ENCODE results near the gene HIVEP1.
A peak's percentile ranks its signal among the peaks of the same experiment; 100 is the strongest.

Gene HIVEP1

DNA sequence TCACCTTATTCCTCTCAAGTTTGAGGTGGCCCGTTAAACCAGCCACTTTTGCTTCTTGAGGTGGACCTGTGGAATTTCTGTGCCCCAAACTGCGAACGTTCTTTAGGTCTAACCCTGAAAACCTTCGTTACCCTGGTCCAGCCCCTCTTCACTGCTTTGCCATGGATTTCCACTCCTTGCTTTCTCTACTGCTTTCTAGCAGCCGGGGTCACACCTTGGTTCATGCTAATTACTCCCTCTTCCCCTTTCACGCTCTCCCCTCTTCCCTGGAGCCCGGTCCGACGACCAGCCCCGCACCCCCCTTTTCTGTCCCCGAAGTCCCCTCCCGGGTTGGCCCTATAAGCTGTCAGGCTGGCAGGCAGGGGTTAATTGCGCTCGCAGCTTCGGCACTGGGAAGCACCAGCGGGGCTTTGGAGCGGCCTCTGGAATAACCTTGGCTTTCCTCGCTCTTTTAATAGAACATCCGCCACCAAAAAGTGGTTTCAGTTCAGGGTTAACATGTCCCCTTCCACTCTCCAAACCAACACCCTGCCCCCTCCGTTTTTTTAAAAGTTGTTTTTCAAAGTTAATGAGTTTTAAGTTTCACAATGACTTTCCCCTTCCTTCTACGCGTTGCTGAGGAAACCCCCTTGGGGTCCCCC, 1.4 kb upstream of the HIVEP1 start:
- TF ChIP-seq, protein P1, sequence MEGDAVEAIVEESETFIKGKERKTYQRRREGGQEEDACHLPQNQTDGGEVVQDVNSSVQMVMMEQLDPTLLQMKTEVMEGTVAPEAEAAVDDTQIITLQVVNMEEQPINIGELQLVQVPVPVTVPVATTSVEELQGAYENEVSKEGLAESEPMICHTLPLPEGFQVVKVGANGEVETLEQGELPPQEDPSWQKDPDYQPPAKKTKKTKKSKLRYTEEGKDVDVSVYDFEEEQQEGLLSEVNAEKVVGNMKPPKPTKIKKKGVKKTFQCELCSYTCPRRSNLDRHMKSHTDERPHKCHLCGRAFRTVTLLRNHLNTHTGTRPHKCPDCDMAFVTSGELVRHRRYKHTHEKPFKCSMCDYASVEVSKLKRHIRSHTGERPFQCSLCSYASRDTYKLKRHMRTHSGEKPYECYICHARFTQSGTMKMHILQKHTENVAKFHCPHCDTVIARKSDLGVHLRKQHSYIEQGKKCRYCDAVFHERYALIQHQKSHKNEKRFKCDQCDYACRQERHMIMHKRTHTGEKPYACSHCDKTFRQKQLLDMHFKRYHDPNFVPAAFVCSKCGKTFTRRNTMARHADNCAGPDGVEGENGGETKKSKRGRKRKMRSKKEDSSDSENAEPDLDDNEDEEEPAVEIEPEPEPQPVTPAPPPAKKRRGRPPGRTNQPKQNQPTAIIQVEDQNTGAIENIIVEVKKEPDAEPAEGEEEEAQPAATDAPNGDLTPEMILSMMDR (IDR thresholded peaks at IDR 0.05; ENCODE audit: low read depth, low read length, missing control alignments): no peak
- DNase-seq (ENCODE audit: low read depth): no peak
- H3K4me3 ChIP-seq (ENCODE audit: low read depth, low read length): peak overlapping the region; percentile 68

DNA sequence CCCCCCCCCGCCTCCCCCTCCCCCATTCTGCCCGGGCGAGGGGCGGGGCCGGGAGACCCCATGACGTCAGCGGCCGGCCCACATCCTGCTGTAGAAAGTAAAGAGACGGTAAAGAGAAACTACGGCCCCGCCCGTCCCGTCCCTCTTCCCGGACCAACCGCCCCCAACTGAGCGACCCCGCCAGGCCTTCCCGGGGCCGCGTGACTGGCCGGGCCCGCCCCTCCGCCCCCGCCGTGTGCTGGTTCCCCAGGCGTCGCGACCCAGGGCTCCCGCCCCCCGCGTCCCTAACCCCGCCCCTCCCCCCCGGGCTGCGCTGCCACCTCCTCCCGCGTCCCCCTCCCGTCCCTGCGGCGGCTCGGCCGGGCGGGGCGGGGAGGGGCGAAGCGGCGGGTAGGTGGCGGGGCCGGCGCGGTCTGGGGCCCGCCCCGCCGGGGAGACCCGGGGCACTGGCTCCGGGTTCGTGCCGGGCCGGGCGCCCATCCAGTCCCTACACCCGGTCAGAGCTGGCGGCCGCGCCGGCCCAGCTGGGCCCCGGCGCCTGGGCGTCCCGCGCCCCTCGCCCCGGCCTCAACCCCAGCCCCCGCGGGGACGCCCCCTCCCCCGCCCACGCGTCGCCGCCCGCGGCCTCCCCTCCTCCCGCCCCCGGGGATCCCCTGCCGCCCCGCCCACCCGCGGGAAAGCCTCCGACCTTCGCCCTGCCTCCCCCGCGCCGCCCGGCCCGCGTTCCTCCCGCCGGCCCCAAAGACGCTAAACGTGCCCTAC, 655 bp upstream of the HIVEP1 start:
- DNase-seq (ENCODE audit: low read depth): peak; percentile 89
- peak overlapping the region; percentile 99 for H3K4me3 ChIP-seq (ENCODE audit: low read depth, low read length)
- TF ChIP-seq, protein P1 (IDR thresholded peaks at IDR 0.05; ENCODE audit: low read depth, low read length, missing control alignments): no peak

DNA sequence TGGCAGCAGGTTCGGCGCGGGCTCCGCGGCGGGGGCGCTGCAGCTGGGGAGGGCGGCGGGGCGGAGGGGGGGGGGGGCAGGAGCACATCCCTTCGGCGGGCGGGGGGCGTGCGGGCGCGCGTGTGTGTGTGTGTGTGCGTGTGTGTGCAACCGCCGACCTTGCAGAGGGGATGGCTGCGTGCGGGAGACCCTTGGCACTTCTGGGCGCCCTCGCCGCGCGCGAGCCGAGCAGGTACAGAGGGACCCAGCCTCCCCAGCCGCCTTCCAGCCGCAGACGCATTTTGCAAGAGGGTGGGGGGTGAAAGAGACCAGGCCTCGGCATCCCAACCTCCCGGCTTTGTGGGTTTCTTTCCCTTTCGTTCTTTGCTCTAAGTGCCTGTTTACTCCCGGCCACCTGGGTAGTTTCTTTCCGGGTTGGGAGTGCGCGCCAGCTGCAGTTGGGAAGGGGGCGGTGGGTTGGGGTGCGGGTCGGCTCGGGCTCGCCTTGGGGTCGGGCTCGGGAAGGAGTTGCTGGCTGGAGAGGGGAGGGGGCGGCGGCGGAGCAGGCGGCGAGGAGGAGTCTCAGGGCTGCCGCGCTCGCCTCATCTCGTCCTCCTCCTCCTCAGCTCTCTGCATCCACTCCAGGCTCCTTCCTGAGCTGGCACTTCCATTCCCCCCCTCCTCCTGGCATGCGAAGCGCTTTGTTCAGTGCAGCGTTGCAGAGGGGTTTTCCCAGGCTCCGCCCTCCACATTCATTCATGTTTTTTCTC, 620 bp downstream of the HIVEP1 start:
- peak; percentile 51 for DNase-seq (ENCODE audit: low read depth)
- peak overlapping the region; percentile 99 for H3K4me3 ChIP-seq (ENCODE audit: low read depth, low read length)
- TF ChIP-seq, protein P1 (IDR thresholded peaks at IDR 0.05; ENCODE audit: low read depth, low read length, missing control alignments): no peak

DNA sequence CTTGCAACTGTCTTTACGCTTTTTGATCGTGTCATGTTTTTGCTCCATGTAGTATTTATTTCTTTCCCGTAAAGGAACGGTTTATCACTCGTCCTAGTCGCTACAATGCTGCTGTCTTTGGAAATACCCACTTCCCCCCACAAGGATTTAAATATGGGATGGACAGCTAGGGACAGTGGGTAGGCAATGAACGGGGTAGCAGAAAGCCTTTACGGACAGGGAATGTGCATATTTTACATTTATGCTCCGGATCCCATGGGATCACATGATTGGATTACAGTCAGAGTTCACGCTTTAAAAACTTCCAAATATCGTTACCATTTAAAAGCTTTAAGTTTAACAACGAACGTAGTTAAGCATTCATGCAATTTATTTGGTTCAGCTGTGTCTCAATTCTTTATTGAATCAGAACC, 1.2 kb downstream of the HIVEP1 start:
- DNase-seq (ENCODE audit: low read depth): no peak
- TF ChIP-seq, protein P1 (IDR thresholded peaks at IDR 0.05; ENCODE audit: low read depth, low read length, missing control alignments): no peak

DNA sequence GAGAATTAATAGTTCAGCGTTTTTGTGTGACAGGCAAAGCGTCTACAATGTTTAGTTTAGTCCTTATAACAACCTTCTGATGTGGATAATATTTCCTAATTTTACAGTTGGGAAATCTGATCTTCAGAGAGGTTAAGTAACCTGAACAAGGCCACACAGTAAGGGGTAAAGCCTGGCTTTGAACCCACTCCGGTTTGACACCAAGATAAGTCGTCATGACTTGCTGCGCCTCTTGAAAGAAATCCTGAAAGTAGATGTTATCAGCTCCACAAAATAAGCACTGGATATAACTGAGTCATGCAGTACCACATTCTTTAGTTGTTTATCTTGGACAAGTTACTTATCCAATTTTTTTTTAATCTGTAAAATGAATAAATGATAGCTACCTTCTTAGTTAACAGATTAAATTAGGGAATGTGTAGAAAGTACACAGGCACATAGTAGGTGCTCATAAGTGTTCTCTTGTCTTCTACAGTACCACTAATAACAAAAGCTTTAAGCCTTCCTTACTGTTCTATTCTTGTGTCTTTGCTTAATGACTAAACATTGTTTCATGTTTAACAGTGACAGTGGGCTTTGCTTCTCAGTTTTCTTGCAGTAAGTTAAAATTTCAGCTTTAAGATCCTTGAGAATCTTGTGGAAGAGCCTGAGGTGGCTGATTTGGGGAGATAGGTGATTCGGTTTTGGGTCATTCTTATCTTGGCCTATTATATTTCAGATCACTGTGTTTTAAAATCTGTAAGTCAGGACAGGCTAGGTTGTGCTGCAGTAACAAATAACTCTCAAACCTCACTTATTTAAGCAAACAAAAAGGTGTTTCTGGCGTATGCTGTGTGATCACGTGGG, 2.1 kb downstream of the HIVEP1 start:
- no peak for DNase-seq (ENCODE audit: low read depth)
- H3K4me3 ChIP-seq (ENCODE audit: low read depth, low read length): peak overlapping the region; percentile 99; the same call in 1 of the 2 replicates
- TF ChIP-seq, protein P1 (IDR thresholded peaks at IDR 0.05; ENCODE audit: low read depth, low read length, missing control alignments): no peak

More for the DNA sequence above, 1.2 kb downstream of the HIVEP1 start:
- peak overlapping the region; percentile 99 for H3K4me3 ChIP-seq (ENCODE audit: low read depth, low read length)

DNA sequence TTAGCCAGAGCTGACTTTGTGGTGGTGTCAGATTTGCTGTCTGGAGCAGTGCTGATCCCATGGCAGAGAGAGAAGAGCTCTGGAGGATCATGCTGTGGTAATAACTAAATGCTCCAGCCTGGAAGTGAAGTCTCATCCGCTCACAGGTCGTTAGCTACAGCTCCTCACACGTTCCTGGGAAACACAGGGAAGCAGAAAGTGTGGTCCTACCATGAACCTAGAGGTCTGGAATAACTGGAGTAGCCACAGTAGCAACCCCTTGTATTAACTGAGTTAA, 2.7 kb downstream of the HIVEP1 start:
- TF ChIP-seq, protein P1 (IDR thresholded peaks at IDR 0.05; ENCODE audit: low read depth, low read length, missing control alignments): no peak
- H3K4me3 ChIP-seq (ENCODE audit: low read depth, low read length): no peak overlapping the region
- no peak for DNase-seq (ENCODE audit: low read depth)
